ENCODE results near the gene ASIC3. TPM values are rescaled to one million over a fixed set of nuclear protein-coding genes. Genes with fewer than 3 reads are reported as not detected.

The ASIC3 gene
- total RNA-seq, 1 experiment from 2014 or later: 13.6 TPM

DNA sequence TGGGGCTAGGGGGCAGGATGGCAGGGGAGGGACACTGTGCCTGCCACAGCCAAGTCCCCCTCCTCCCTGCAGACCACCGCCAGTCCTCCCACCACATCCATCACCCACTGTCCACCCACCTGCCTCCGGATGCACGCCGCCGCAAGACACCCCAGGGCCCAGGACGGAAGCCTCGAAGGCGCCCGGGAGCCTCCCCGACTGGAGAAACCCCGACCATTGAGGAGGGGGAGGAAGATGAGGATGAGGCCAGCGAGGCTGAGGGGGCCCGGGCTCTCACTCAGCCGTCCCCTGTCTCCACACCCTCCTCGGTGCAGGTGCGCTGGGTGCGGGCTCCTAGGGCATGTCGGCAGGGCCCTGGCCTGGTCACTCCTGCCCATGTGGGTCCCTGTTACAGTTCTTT is 16.1 kb downstream of the ASIC3 start:
- Mint-ChIP-seq H3K9me3 (ENCODE audit: low read depth, unreplicated experiment) (no peaks in the 10 kb centered on the region), H3K27me3 (ENCODE audit: unreplicated experiment) (no peaks in the 10 kb centered on the region), H3K4me3 (ENCODE audit: low read depth, unreplicated experiment) (no peak overlapping the region), H3K27ac (ENCODE audit: unreplicated experiment) (no peak overlapping the region), H3K36me3 (ENCODE audit: insufficient read depth, unreplicated experiment) (peaks cover 82% of the 10 kb centered on the region), H3K4me1 (ENCODE audit: low read depth, unreplicated experiment) (peaks cover 16% of the 10 kb centered on the region)
- CTCF ChIA-PET: no interaction called here
- intact Hi-C loops (cut with micrococcal nuclease; ENCODE audit: unreplicated experiment): no loop called here
- TF ChIP-seq, protein P1, sequence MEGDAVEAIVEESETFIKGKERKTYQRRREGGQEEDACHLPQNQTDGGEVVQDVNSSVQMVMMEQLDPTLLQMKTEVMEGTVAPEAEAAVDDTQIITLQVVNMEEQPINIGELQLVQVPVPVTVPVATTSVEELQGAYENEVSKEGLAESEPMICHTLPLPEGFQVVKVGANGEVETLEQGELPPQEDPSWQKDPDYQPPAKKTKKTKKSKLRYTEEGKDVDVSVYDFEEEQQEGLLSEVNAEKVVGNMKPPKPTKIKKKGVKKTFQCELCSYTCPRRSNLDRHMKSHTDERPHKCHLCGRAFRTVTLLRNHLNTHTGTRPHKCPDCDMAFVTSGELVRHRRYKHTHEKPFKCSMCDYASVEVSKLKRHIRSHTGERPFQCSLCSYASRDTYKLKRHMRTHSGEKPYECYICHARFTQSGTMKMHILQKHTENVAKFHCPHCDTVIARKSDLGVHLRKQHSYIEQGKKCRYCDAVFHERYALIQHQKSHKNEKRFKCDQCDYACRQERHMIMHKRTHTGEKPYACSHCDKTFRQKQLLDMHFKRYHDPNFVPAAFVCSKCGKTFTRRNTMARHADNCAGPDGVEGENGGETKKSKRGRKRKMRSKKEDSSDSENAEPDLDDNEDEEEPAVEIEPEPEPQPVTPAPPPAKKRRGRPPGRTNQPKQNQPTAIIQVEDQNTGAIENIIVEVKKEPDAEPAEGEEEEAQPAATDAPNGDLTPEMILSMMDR (IDR thresholded peaks at IDR 0.05; ENCODE audit: unreplicated experiment): no peak
- DNase-seq: no peak
- BruUV-seq (replicated peaks): no TSS peak

DNA sequence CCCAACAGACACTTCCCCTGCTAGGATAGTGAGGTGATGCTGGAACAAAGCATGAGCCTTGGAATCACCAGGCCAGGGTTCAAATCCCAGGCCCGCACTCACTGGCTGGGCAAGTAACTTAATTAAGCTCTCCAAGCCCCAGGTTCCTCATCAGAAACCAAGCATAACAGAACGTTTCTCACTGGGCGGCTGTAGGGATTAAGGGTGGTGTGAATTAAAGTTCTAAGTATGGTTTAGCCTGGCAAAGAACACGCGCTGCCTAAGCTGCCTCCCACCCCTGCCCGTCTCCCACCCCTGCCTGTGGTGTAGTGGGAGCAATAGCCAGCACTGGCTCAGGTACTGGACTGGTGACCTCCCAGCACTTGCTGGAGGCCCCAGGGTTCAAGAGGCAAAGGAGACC is 16.7 kb downstream of the ASIC3 start:
- Mint-ChIP-seq H3K4me1 (ENCODE audit: low read depth, unreplicated experiment) (peaks cover 16% of the 10 kb centered on the region), H3K27ac (ENCODE audit: unreplicated experiment) (no peak overlapping the region), H3K36me3 (ENCODE audit: insufficient read depth, unreplicated experiment) (peaks cover 82% of the 10 kb centered on the region), H3K4me3 (ENCODE audit: low read depth, unreplicated experiment) (no peak overlapping the region), H3K9me3 (ENCODE audit: low read depth, unreplicated experiment) (no peaks in the 10 kb centered on the region), H3K27me3 (ENCODE audit: unreplicated experiment) (no peaks in the 10 kb centered on the region)
- TF ChIP-seq, protein P1 (IDR thresholded peaks at IDR 0.05; ENCODE audit: unreplicated experiment): no peak
- BruUV-seq (replicated peaks): no TSS peak
- intact Hi-C loops (cut with micrococcal nuclease; ENCODE audit: unreplicated experiment): no loop called here
- CTCF ChIA-PET: no interaction called here
- no peak for DNase-seq

DNA sequence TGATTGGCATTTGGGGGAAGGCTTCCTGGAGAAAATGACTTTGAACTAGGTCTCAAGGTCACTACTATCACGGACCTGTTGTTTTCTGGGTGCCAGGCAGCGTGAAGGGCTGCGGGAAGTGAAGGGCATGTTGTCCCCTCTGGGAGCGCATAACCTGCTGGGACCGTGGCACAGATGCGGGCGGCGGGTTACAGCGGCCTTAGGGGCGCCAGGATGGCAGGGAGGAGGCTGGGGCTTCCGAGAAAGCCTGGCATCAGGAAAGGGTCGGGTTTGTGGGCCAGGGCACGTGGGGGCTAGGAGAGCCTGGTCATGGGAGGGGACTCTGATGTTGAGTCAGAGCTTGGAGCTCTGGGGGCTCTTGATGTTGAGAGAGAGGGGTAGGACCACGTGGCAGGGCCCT is 17.2 kb downstream of the ASIC3 start:
- no peak overlapping the region for H3K27ac Mint-ChIP-seq (ENCODE audit: unreplicated experiment)

DNA sequence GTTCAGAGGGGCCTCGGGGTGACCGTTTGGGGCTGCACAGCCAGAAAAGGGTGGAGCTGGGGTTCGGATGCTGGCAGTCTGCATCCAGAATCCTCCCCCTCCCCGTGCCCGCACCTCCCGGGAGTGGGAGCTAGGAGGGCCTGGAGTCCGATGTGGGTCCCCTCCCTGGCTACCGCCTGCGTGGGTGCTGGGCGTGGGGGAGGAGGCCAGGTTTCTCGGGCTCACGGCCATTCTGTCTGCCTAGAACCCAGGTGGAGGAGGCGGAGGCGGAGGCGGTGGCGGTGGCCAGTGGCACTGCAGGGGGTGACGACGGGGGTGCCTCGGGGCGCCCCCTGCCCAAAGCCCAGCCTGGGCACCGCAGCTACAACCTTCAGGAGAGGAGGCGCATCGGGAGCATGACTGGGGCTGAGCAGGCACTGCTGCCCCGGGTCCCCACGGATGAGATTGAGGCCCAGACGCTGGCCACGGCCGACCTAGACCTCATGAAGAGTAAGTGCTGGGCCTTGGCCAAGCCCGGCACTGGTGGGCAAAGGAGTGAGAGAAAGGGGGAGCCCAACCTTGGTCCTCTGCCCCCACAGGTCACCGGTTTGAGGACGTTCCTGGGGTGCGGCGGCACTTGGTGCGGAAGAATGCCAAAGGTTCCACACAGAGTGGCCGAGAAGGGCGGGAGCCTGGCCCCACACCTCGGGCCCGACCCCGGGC is 18.1 kb downstream of the ASIC3 start:
- DNase-seq: no peak
- Mint-ChIP-seq H3K27me3 (ENCODE audit: unreplicated experiment) (no peaks in the 10 kb centered on the region), H3K27ac (ENCODE audit: unreplicated experiment) (no peak overlapping the region), H3K4me3 (ENCODE audit: low read depth, unreplicated experiment) (no peak overlapping the region), H3K4me1 (ENCODE audit: low read depth, unreplicated experiment) (peaks cover 6% of the 10 kb centered on the region), H3K9me3 (ENCODE audit: low read depth, unreplicated experiment) (no peaks in the 10 kb centered on the region), H3K36me3 (ENCODE audit: insufficient read depth, unreplicated experiment) (peaks cover 75% of the 10 kb centered on the region)
- TF ChIP-seq, protein P1 (IDR thresholded peaks at IDR 0.05; ENCODE audit: unreplicated experiment): no peak
- intact Hi-C loops (cut with micrococcal nuclease; ENCODE audit: unreplicated experiment): no loop called here
- BruUV-seq (replicated peaks): no TSS peak
- CTCF ChIA-PET: no interaction called here

More for the DNA sequence above, 17.2 kb downstream of the ASIC3 start:
- BruUV-seq (replicated peaks): no TSS peak
- Mint-ChIP-seq H3K27me3 (ENCODE audit: unreplicated experiment) (no peaks in the 10 kb centered on the region), H3K9me3 (ENCODE audit: low read depth, unreplicated experiment) (no peaks in the 10 kb centered on the region), H3K4me3 (ENCODE audit: low read depth, unreplicated experiment) (no peak overlapping the region), H3K4me1 (ENCODE audit: low read depth, unreplicated experiment) (peaks cover 15% of the 10 kb centered on the region), H3K36me3 (ENCODE audit: insufficient read depth, unreplicated experiment) (peaks cover 77% of the 10 kb centered on the region)
- intact Hi-C loops (cut with micrococcal nuclease; ENCODE audit: unreplicated experiment): no loop called here
- TF ChIP-seq, protein P1 (IDR thresholded peaks at IDR 0.05; ENCODE audit: unreplicated experiment): no peak
- CTCF ChIA-PET: no interaction called here
- DNase-seq: no peak
